Neuron (in vitro differentiated cells): ENCODE measurements around the gene RABEP1.
A peak's percentile ranks its signal among the peaks of the same experiment; 100 is the strongest.

Experiments
- H2AFZ ChIP-seq: one replicate; pipeline ENCODE4 v1.6.1; 2013; ENCODE audit warnings: low read depth, mild to moderate bottlenecking, inconsistent platforms, low read length, moderate library complexity
- H3K27me3 ChIP-seq: one replicate; pipeline ENCODE4 v1.6.1; 2013; ENCODE audit warnings: low read length; ENCODE audit not compliant: insufficient read depth
- H3K36me3 ChIP-seq: one replicate; pipeline ENCODE4 v1.6.1; 2013; ENCODE audit warnings: low read length; ENCODE audit not compliant: insufficient read depth
- H3K4me1 ChIP-seq: one replicate; pipeline ENCODE4 v1.6.1; 2013; ENCODE audit warnings: low read length; ENCODE audit not compliant: insufficient read depth
- H3K4me3 ChIP-seq: 2 replicates; pipeline ENCODE4 v1.5.1; 2013; ENCODE audit warnings: mild to moderate bottlenecking, low read length, moderate library complexity
- H3K9me3 ChIP-seq: one replicate; pipeline ENCODE4 v1.6.1; 2013; ENCODE audit warnings: low read length

Gene RABEP1

DNA sequence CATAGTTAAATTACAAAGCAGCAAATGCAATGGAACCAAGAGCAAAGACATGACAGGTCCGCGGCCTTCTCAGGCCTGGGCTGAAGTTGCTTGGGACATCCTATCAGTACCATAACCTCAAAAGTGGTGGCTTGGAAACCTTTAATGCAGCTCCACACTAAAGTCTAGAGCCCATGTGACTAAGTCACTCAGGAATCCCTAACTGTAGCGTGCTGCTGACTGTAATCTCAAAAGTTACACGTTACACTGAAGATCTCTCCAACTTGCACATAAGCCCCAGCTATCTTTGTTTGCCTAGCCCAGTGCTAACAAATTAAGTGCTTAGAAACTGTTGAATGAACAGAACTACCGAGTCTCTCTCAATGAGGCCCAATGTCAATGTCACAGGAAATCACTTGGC is 109.6 kb downstream of the RABEP1 start:
- peaks cover 75% of the 10 kb centered on the region for H3K36me3 ChIP-seq
- H2AFZ ChIP-seq, result no peak overlapping the region
- H3K4me1 ChIP-seq, result no peaks in the 10 kb centered on the region
- H3K27me3 ChIP-seq, result no peaks in the 10 kb centered on the region
- no peak overlapping the region for H3K4me3 ChIP-seq
- no peaks in the 10 kb centered on the region for H3K9me3 ChIP-seq

DNA sequence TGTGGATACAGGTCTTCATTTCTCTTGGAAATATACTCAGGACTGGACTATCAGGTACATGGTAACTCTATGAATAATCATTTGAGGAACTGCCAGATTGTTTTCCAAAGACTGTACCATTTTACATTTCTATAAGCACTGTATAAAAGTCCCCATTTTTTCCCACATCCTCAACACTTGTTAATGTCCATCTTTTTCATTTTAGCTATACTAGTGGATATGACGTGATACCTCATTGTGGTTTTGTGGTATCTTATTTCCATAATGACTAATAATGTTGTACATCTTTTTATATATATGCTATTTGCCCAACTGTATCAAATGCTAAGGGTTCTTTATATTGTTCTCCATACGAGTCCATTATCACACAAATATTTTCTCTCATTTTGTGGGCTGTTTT is 114.5 kb downstream of the RABEP1 start:
- Histone ChIP-seq H3K9me3 (no peaks in the 10 kb centered on the region), H3K27me3 (no peaks in the 10 kb centered on the region), H3K4me1 (no peaks in the 10 kb centered on the region), H3K4me3 (no peak overlapping the region), H3K36me3 (peaks cover 81% of the 10 kb centered on the region), H2AFZ (no peak overlapping the region)

GRCh38 chr17:5399767-5400166 is 117.7 kb downstream of the RABEP1 start:
- Histone ChIP-seq H3K36me3 (peaks cover 85% of the 10 kb centered on the region), H2AFZ (no peak overlapping the region), H3K9me3 (no peaks in the 10 kb centered on the region), H3K4me3 (no peak overlapping the region), H3K4me1 (no peaks in the 10 kb centered on the region), H3K27me3 (no peaks in the 10 kb centered on the region)

- peaks cover 89% of the 10 kb centered on the region for H3K36me3 ChIP-seq
- no peaks in the 10 kb centered on the region for H3K27me3 ChIP-seq
- no peaks in the 10 kb centered on the region for H3K4me1 ChIP-seq
- no peaks in the 10 kb centered on the region for H3K9me3 ChIP-seq
- H2AFZ ChIP-seq, result no peak overlapping the region
- H3K4me3 ChIP-seq, result no peak overlapping the region
Measured at GRCh38 chr17:5405400-5405799, 123.3 kb downstream of the RABEP1 start.

GRCh38 chr17:5408186-5408585 is 126.1 kb downstream of the RABEP1 start:
- Histone ChIP-seq H3K4me3 (no peak overlapping the region), H3K4me1 (no peaks in the 10 kb centered on the region), H2AFZ (no peak overlapping the region), H3K9me3 (no peaks in the 10 kb centered on the region), H3K27me3 (no peaks in the 10 kb centered on the region), H3K36me3 (peaks cover 89% of the 10 kb centered on the region)

DNA sequence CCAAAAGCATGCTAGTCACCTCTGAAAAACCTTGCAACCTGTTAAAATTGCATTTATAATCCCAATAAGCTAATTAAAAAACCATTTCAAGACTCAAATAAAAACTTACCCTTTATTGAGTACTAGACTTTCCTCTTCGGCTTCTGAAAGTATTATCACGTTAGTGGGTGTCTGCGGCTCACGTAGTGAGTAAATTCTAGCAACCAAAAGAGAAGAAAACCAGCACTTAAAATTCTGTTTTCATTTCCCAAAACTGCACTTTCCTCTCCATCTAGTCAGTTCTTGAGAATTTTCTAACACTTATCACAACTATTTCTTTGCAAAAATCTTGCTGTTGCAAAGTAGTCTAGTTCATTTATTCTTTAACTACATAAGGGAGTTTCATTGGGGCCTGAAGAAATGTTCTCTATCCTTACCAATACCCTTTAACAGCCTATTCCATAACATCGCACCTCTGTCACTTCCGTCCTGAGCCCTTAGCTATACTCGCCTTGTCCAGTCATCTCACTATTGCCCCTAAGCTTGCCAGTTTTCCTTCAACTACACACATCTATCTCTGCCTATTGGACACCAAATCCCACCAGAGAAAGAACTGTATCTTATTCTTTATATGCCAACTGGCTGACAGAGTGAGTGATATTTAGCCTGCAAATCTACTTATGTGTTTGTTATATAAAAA is 128.6 kb downstream of the RABEP1 start:
- H3K36me3 ChIP-seq, result peaks cover 86% of the 10 kb centered on the region

GRCh38 chr17:5413682-5414081 is 131.6 kb downstream of the RABEP1 start:
- peaks cover 9% of the 10 kb centered on the region for H3K4me1 ChIP-seq

More for the DNA sequence above, 128.6 kb downstream of the RABEP1 start:
- H3K9me3 ChIP-seq, result no peaks in the 10 kb centered on the region
- H2AFZ ChIP-seq, result no peak overlapping the region
- no peaks in the 10 kb centered on the region for H3K27me3 ChIP-seq
- H3K4me1 ChIP-seq, result no peaks in the 10 kb centered on the region
- no peak overlapping the region for H3K4me3 ChIP-seq

DNA sequence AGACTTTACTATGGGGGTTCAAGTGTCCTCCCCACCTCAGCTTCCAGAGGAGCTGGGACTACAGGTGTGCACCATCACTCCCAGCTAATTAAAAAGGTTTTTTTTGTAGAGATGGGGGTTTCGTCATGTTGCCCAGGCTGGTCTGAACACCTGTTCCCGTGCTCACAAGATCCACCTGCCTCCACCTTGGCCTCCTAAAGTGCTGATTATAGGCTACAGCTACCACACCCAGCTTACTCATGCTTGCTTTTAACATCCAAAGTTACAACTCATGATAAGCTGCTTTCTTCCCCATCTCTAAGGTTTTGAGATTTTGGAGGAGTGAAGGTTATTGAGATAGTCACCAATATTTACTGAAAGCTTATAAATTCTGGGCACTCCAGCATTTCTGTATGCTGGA is 134.8 kb downstream of the RABEP1 start:
- peaks cover 48% of the 10 kb centered on the region for H3K36me3 ChIP-seq
- no peak overlapping the region for H2AFZ ChIP-seq
- H3K4me1 ChIP-seq, result peaks cover 18% of the 10 kb centered on the region
- no peaks in the 10 kb centered on the region for H3K9me3 ChIP-seq
- H3K4me3 ChIP-seq, result no peak overlapping the region
- no peaks in the 10 kb centered on the region for H3K27me3 ChIP-seq

More at GRCh38 chr17:5413682-5414081, 131.6 kb downstream of the RABEP1 start:
- H3K27me3 ChIP-seq, result no peaks in the 10 kb centered on the region
- no peak overlapping the region for H3K4me3 ChIP-seq
- H3K9me3 ChIP-seq, result no peaks in the 10 kb centered on the region
- H3K36me3 ChIP-seq, result peaks cover 66% of the 10 kb centered on the region
- H2AFZ ChIP-seq, result no peak overlapping the region

DNA sequence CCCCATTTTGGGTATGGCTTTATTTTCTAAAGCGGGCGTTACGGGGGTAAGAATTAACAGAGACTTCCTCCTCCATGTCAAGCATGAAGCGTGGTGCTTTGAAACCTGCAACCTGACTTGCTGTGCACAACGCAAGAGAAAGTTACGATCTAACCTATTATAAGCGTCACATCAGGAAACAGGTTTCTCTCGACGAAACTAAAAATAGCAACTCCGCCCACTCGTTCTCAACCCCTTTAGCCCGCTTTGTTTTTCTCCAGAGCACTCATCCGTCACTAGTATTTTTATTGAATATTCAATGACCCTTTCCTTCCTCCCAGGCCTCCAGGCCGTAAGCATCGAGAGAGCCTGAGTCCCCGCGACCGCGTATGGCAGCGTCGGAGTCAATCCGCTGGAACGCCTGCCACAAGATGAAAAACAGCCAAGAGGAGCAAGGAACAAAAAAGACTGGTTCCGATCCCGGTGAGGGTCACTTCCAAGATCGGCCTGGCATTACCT is 136.8 kb downstream of the RABEP1 start:
- H2AFZ ChIP-seq, result no peak overlapping the region
- no peaks in the 10 kb centered on the region for H3K9me3 ChIP-seq
- peaks cover 23% of the 10 kb centered on the region for H3K4me1 ChIP-seq
- H3K27me3 ChIP-seq, result no peaks in the 10 kb centered on the region
- H3K4me3 ChIP-seq, result peak overlapping the region; percentile 87
- peaks cover 48% of the 10 kb centered on the region for H3K36me3 ChIP-seq

DNA sequence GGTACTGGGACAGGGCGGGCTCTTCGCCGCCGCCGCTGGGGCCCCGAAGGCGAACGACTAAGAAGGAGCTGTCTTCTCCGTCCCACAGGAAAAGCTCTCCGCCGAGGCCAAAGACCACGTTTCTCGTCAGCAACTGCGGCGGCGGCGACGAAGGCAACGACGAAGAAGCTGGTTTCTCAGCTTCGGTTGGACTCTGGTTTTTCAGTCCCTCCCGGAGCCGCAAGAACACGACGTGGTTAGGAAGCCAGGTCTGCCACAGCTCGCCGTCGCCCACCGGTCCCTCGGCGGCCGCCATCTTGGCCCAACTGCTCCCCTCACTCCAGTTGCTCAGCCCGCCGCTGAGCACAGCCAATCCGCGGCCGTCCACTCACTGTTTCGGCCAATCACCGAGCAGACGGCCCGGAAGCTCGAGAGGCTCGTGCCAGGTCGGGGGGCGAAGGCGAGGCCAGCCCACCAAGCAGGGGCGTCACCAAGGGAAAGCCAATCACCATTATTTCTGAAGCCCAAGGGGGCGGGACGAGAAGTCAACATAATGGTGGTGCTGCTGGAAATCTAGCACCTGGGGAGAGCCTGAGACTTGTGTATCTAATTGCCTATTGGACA is 137.4 kb downstream of the RABEP1 start, which contains the start of gene NUP88:
Gene NUP88, minus strand, starts transcription at position 307 of the 603 bp plus-strand sequence. Its CDS starts 12 bp downstream, at position 295.
- peaks cover 23% of the 10 kb centered on the region for H3K4me1 ChIP-seq
- no peaks in the 10 kb centered on the region for H3K9me3 ChIP-seq
- H3K4me3 ChIP-seq, result peak within 1 kb of the TSS; percentile 87
- peak within 1 kb of the TSS; percentile 73 for H2AFZ ChIP-seq
- H3K27me3 ChIP-seq, result no peaks in the 10 kb centered on the region
- peaks cover 49% of the 10 kb centered on the region for H3K36me3 ChIP-seq

DNA sequence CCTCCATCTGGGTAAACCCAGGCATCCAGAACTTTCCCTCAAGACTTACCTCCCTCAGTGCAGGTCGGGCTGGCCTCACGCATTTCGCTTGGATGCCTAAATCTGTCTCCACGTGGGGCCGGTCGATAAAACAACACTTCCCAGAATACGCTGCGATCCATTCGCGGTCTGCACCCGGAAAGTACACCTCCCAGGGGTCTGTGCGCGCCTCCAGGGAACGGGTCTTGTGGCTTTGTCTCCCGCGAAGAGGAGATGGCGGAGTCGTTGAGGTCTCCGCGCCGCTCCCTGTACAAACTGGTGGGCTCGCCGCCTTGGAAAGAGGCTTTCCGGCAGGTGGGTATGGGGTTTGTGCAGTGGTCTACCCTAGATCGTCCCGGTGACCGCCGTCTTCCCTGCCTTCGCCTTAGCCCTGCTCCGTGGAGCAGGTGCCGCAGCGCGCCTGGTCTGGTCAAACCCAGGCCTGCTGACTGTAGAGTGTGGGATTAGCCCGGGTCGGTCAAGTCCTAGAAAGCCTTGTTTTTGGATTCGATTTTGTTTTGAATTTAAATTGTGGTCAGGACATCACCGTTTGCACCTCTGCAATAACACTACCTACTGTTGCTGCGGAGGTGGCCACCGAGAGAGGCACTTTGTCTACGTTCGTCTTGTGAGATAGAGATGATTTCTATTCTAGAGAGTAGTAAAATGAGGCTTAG is 138.0 kb downstream of the RABEP1 start, which contains the start of gene RPAIN:
Gene RPAIN, plus strand, starts transcription at position 224 of the 695 bp plus-strand sequence. Its CDS starts 29 bp downstream, at position 253.
- H3K36me3 ChIP-seq, result peaks cover 52% of the 10 kb centered on the region

DNA sequence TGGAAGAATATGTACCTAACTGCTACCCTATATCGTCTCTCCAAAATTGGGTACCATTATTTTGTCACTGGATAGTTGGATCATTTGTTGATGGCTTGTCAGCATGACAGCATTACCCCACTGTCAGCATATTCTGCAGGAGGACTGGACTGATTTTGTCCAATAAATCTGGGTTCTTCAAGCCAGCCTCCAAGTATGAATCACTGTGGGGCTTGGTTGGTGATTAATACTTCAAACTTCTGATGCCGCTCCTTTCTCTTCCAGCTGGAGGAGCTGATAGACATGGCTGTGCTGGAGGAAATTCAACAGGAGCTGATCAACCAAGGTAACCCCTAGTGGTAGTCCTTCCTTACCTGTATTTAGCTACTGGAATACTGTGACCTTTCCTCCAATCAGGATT is 140.4 kb downstream of the RABEP1 start:
- Histone ChIP-seq H2AFZ (no peak overlapping the region), H3K4me1 (peaks cover 19% of the 10 kb centered on the region), H3K4me3 (no peak overlapping the region), H3K9me3 (no peaks in the 10 kb centered on the region), H3K27me3 (no peaks in the 10 kb centered on the region), H3K36me3 (peaks cover 54% of the 10 kb centered on the region)

More for the DNA sequence above, 138.0 kb downstream of the RABEP1 start, which contains the start of gene RPAIN:
- no peaks in the 10 kb centered on the region for H3K9me3 ChIP-seq
- H3K27me3 ChIP-seq, result no peaks in the 10 kb centered on the region
- H2AFZ ChIP-seq, result peak within 1 kb of the TSS; percentile 73
- peaks cover 23% of the 10 kb centered on the region for H3K4me1 ChIP-seq
- peak within 1 kb of the TSS; percentile 87 for H3K4me3 ChIP-seq

GRCh38 chr17:5424909-5425308 is 142.8 kb downstream of the RABEP1 start:
- H3K36me3 ChIP-seq, result peaks cover 78% of the 10 kb centered on the region
- H3K4me3 ChIP-seq, result no peak overlapping the region
- H3K9me3 ChIP-seq, result no peaks in the 10 kb centered on the region
- H2AFZ ChIP-seq, result no peak overlapping the region
- no peaks in the 10 kb centered on the region for H3K27me3 ChIP-seq
- H3K4me1 ChIP-seq, result peaks cover 13% of the 10 kb centered on the region
